ENCODE data around the gene DNMT3A. TPM values are rescaled to one million over a fixed set of nuclear protein-coding genes. Genes with fewer than 3 reads are reported as not detected.

DNMT3A gene
- total and polyA plus RNA-seq, 12 donors = 10.6 to 53.4 (median 25.0) TPM

DNA sequence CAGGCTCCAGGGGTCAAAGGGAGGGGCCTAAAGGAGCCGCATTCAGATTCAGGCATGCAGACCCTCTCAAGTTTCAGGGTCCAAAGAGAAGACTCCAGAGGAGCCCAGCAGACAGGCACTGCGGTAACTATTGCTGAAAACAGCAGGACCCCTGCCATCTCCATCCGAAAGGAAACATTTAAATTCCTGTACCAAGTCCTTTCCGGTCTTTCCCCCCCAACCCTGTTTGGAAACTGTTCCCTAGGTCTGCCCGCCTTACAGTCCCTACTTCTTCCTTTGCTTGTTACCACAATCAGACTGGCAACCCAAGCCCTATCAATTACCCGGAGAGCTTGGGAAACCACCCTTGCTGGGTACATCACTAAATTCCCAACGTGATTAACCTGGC is 82.0 kb downstream of the DNMT3A start:
- Histone ChIP-seq H3K27ac (no peak overlapping the region), H3K36me3 (replicated peaks in 1 of 2) (peaks cover 0 to 15% of the 10 kb centered on the region in 2 donors), H3K9me3 (replicated peaks in 1 of 3) (no peaks in the 10 kb centered on the region), H3K27me3 (no peaks in the 10 kb centered on the region), H3K4me1 (replicated peaks in 1 of 2) (peaks cover 9 to 40% of the 10 kb centered on the region in 2 donors), H3K4me3 (no peak overlapping the region)
- TF ChIP-seq, protein P1, sequence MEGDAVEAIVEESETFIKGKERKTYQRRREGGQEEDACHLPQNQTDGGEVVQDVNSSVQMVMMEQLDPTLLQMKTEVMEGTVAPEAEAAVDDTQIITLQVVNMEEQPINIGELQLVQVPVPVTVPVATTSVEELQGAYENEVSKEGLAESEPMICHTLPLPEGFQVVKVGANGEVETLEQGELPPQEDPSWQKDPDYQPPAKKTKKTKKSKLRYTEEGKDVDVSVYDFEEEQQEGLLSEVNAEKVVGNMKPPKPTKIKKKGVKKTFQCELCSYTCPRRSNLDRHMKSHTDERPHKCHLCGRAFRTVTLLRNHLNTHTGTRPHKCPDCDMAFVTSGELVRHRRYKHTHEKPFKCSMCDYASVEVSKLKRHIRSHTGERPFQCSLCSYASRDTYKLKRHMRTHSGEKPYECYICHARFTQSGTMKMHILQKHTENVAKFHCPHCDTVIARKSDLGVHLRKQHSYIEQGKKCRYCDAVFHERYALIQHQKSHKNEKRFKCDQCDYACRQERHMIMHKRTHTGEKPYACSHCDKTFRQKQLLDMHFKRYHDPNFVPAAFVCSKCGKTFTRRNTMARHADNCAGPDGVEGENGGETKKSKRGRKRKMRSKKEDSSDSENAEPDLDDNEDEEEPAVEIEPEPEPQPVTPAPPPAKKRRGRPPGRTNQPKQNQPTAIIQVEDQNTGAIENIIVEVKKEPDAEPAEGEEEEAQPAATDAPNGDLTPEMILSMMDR (IDR thresholded peaks at IDR 0.05) = no peak
- no peak for TF ChIP-seq POLR2A (IDR thresholded peaks at IDR 0.05)
- 85 to 90% (median 87%) methylated on average over 7 of the region's 7 CpGs for WGBS, 4 donors
- DNase-seq = no peak
- intact Hi-C loops (cut with DNase I) = no loop called here

DNA sequence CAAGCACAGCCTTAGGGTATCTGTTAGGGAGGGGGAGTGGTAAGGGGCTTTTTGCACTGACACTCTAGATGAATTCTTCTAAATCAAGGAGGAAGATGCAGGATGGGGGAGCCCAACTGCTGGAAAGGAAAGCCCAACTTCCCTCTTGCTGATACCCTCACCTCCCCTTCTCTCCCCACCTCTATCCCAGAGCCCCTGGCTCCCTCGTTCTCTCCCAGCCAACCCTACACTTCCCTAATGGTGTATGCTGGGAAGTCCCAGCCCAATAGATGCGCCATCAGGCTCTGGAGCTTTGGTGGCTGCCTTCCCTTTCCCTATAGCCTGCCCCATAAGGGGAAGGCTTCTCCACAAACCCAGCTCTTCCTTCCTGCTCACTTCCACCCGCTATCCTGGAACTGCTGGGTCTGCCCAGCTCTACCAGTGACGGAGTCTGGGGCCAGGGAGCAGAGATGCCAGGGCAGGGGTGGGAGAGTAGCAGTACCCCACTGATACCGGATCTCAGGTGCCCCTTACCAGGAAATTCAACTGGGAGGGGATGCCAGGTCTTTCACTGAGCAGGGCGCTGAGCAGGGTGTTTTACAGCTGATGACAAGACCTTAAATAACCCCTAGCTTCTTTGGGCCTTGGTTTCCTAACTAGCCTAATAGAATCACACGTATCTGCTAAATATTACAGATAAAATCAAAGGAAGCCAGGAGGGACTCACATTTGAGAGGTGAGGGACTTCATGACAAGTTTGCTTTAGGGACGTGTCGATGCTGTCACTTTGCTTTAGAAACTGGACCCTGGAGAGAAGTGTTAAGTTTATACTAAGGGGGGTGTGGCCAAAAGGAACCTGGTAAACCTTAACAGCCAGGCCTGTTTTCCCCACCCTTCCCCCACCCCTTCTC is 82.6 kb downstream of the DNMT3A start:
- no peak overlapping the region for H3K4me3 ChIP-seq
- H3K9me3 ChIP-seq (replicated peaks in 1 of 3) = no peaks in the 10 kb centered on the region
- 85 to 91% (median 90%) methylated on average over 9 of the region's 9 CpGs for WGBS, 4 donors
- TF ChIP-seq POLR2A (IDR thresholded peaks at IDR 0.05) = no peak
- TF ChIP-seq, protein P1 (IDR thresholded peaks at IDR 0.05) = no peak
- peaks cover 0 to 21% of the 10 kb centered on the region in 2 donors for H3K36me3 ChIP-seq (replicated peaks in 1 of 2)
- intact Hi-C loops (cut with DNase I) = no loop called here
- peak overlapping the region in 1 of 5 donors; percentile 17 for H3K27ac ChIP-seq
- H3K27me3 ChIP-seq = no peaks in the 10 kb centered on the region
- H3K4me1 ChIP-seq (replicated peaks in 1 of 2) = peaks cover 9 to 37% of the 10 kb centered on the region in 2 donors
- DNase-seq = no peak

- no peak for DNase-seq
- intact Hi-C loops (cut with DNase I) = no loop called here
- Histone ChIP-seq H3K27me3 (no peaks in the 10 kb centered on the region), H3K4me3 (no peak overlapping the region), H3K27ac (peak overlapping the region in 1 of 5 donors; percentile 71), H3K36me3 (replicated peaks in 1 of 2) (peaks cover 0 to 21% of the 10 kb centered on the region in 2 donors), H3K9me3 (replicated peaks in 1 of 3) (no peaks in the 10 kb centered on the region), H3K4me1 (replicated peaks in 1 of 2) (peaks cover 4 to 32% of the 10 kb centered on the region in 2 donors)
- 84 to 96% (median 91%) methylated on average over 6 to 9 of the region's 9 CpGs for WGBS, 4 donors
- no peak for TF ChIP-seq POLR2A (IDR thresholded peaks at IDR 0.05)
- TF ChIP-seq, protein P1 (IDR thresholded peaks at IDR 0.05) = no peak
Observed at GRCh38 chr2:25257931-25258846, 83.5 kb downstream of the DNMT3A start.

DNA sequence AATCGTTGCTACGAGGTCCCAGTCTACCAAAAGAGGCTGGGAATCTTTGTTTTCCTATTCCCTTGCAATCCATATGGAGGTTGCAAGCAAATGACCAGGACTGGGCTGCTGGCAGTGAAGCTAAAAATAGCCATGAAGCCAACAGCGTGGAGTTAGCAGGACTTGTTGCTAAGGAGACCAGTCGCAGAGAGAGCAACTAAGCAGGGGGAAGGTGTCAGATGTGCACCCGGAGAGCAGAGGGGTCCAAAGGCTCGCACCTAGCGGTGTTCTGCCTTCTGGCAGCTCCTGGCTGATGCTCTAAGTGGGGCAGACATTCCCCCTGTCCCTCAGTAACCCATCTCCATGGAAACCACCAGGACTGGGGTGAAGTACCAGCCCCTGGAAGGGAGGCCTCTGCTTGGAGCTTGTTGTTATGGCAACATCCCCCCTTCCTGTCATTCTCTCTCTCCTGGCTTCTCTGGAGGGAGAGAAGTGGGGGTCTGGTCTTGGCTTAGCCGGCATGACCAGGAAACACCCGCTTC is 84.6 kb downstream of the DNMT3A start:
- H3K4me3 ChIP-seq = no peak overlapping the region
- 39 to 48% (median 43%) methylated on average over 7 to 9 of the region's 9 CpGs for WGBS, 4 donors
- intact Hi-C loops (cut with DNase I) = no loop called here
- peak overlapping the region in 2 of 5 donors; percentile 17 to 71 for H3K27ac ChIP-seq
- DNase-seq = peak in 5 of 7 donors; percentile 50 to 86 (median 61)
- no peaks in the 10 kb centered on the region for H3K9me3 ChIP-seq (replicated peaks in 1 of 3)
- no peaks in the 10 kb centered on the region for H3K27me3 ChIP-seq
- peaks cover 12 to 33% of the 10 kb centered on the region in 2 donors for H3K4me1 ChIP-seq (replicated peaks in 1 of 2)
- TF ChIP-seq POLR2A (IDR thresholded peaks at IDR 0.05) = no peak
- TF ChIP-seq, protein P1 (IDR thresholded peaks at IDR 0.05) = no peak
- peaks cover 0 to 21% of the 10 kb centered on the region in 2 donors for H3K36me3 ChIP-seq (replicated peaks in 1 of 2)
